Stimulated activated CD8-positive, alpha-beta memory T cell treated with anti-CD3 and anti-CD28 coated beads, Interleukin-7, amount 100 ng/mL, for 24 hours (primary cell): ENCODE measurements around the gene PROZ.

Experiments
- DNase-seq: peaks from one replicate; pipeline ENCODE4 v3.0.0-alpha.2; 2020; ENCODE audit warnings: low read depth

PROZ gene

GRCh38 chr13:113140677-113141600, 17.5 kb upstream of the PROZ start:
- no peak for DNase-seq

- no peak for DNase-seq
These were observed 16.9 kb upstream of the PROZ start for GRCh38 chr13:113141601-113141970.

- DNase-seq = no peak
These were observed 15.6 kb upstream of the PROZ start for GRCh38 chr13:113142876-113143275.

- DNase-seq = no peak
These were observed 14.8 kb upstream of the PROZ start for GRCh38 chr13:113143466-113144254.

- no peak for DNase-seq
These were observed 14.2 kb upstream of the PROZ start for GRCh38 chr13:113144255-113144629.

- no peak for DNase-seq
These were observed 13.0 kb upstream of the PROZ start for GRCh38 chr13:113145496-113145895.

GRCh38 chr13:113145911-113146598, 12.4 kb upstream of the PROZ start:
- DNase-seq = no peak

- DNase-seq = no peak
These were observed 11.7 kb upstream of the PROZ start for GRCh38 chr13:113146750-113147149.

- no peak for DNase-seq
These were observed 11.2 kb upstream of the PROZ start for GRCh38 chr13:113147206-113147605.

GRCh38 chr13:113148407-113148806, 10.0 kb upstream of the PROZ start:
- no peak for DNase-seq

GRCh38 chr13:113148940-113149503, 9.4 kb upstream of the PROZ start:
- no peak for DNase-seq

GRCh38 chr13:113149711-113150549, 8.5 kb upstream of the PROZ start:
- DNase-seq = no peak

GRCh38 chr13:113150550-113151365, 7.7 kb upstream of the PROZ start:
- no peak for DNase-seq

GRCh38 chr13:113151745-113152690, 6.4 kb upstream of the PROZ start:
- no peak for DNase-seq

- no peak for DNase-seq
These were observed 5.8 kb upstream of the PROZ start for GRCh38 chr13:113152691-113152983.

GRCh38 chr13:113152984-113153809, 5.3 kb upstream of the PROZ start:
- no peak for DNase-seq

- DNase-seq = peak; percentile 38
These were observed 4.4 kb upstream of the PROZ start for GRCh38 chr13:113153810-113154748.
